Keratinocyte (primary cell): ENCODE measurements around the gene SLC25A1. TPM values are rescaled to one million over a fixed set of nuclear protein-coding genes. Genes with fewer than 3 reads are reported as not detected.

ENCODE experiments used
- DNase-seq: peaks from one replicate; pipeline ENCODE4 v3.0.0-alpha.2; 2011; ENCODE audit warnings: low read depth, missing footprints, low spot score
- FAIRE-seq: peaks from 2 replicates; lab custom pipeline; 2011; peaks lifted over from hg19 to GRCh38; lab: Jason Lieb, UNC
- H2AFZ ChIP-seq: 2 replicates; pipeline ENCODE4 v1.6.0; 2012; ENCODE audit warnings: low read length, control low read depth, inconsistent platforms; ENCODE audit not compliant: control insufficient read depth
- H3K27ac ChIP-seq: 2 replicates; pipeline ENCODE4 v1.5.1; 2011; ENCODE audit warnings: low read length; ENCODE audit not compliant: control insufficient read depth, insufficient read depth
- H3K27me3 ChIP-seq: 3 replicates; pipeline ENCODE4 v1.6.0; 2011; ENCODE audit warnings: low read length; ENCODE audit not compliant: control insufficient read depth, insufficient read depth; ENCODE audit errors: extremely low read depth
- H3K36me3 ChIP-seq, 2 experiments: 2 replicates in 1 of 2; 3 replicates in 1 of 2; pipeline ENCODE4 v1.5.1; 2011; ENCODE audit warnings: low read length in 2 of 2, mild to moderate bottlenecking in 1 of 2; ENCODE audit not compliant: control insufficient read depth in 2 of 2, insufficient read depth in 2 of 2; ENCODE audit errors: extremely low read depth in 1 of 2
- H3K4me1 ChIP-seq: 3 replicates; pipeline ENCODE4 v1.5.1; 2011; ENCODE audit warnings: low read length; ENCODE audit not compliant: control insufficient read depth, insufficient read depth; ENCODE audit errors: extremely low read depth
- H3K4me2 ChIP-seq: 3 replicates; pipeline ENCODE4 v1.6.0; 2011; ENCODE audit warnings: low read depth, low read length; ENCODE audit not compliant: control insufficient read depth, insufficient read depth; ENCODE audit errors: extremely low read depth
- H3K4me3 ChIP-seq, 3 experiments: fragments of 200-600 bp in 1 of 3; sonication (generic) in 1 of 3; 2 replicates in 2 of 3; 3 replicates in 1 of 3; pipeline ENCODE4 v1.5.1; 2011 to 2016; ENCODE audit warnings: low read length in 3 of 3, mild to moderate bottlenecking in 3 of 3, control low read depth in 2 of 3, inconsistent platforms in 1 of 3, low read depth in 1 of 3, mixed read lengths in 1 of 3, mixed run types in 1 of 3, moderate library complexity in 1 of 3; ENCODE audit not compliant: control insufficient read depth in 2 of 3, insufficient read depth in 2 of 3; ENCODE audit errors: extremely low read depth in 1 of 3
- H3K79me2 ChIP-seq: 2 replicates; pipeline ENCODE4 v1.6.0; 2012; ENCODE audit warnings: low read length; ENCODE audit not compliant: control insufficient read depth, insufficient read depth
- H3K9ac ChIP-seq: 3 replicates; pipeline ENCODE4 v1.6.0; 2011; ENCODE audit warnings: low read length; ENCODE audit not compliant: control insufficient read depth, insufficient read depth; ENCODE audit errors: extremely low read depth
- H3K9me1 ChIP-seq: 3 replicates; pipeline ENCODE4 v1.6.0; 2011; ENCODE audit warnings: low read length; ENCODE audit not compliant: control insufficient read depth, insufficient read depth; ENCODE audit errors: extremely low read depth
- H3K9me3 ChIP-seq: 2 replicates; pipeline ENCODE4 v1.5.1; 2012; ENCODE audit warnings: low read depth, low read length; ENCODE audit not compliant: control insufficient read depth
- H4K20me1 ChIP-seq: 3 replicates; pipeline ENCODE4 v1.6.0; 2011; ENCODE audit warnings: low read length; ENCODE audit not compliant: control insufficient read depth, insufficient read depth; ENCODE audit errors: extremely low read depth
- CTCF ChIP-seq, 3 experiments: IDR thresholded peaks in 1 of 3; conservative IDR thresholded peaks in 1 of 3; optimal IDR thresholded peaks in 1 of 3; 2 replicates in 2 of 3; 3 replicates in 1 of 3; pipeline versions ENCODE3 to v1.5.1; 2011; ENCODE audit warnings: low read length in 3 of 3, mild to moderate bottlenecking in 3 of 3, moderate library complexity in 2 of 3, control low read depth in 1 of 3, inconsistent platforms in 1 of 3; ENCODE audit not compliant: insufficient read depth in 2 of 3; ENCODE audit errors: extremely low read depth in 1 of 3
- EZH2 ChIP-seq: IDR thresholded peaks from one replicate; pipeline ENCODE4 v1.6.1; 2012; ENCODE audit warnings: inconsistent platforms, mild to moderate bottlenecking, low read length, moderate library complexity
- dilution Hi-C: fragments of 300-500 bp; cut with MboI; formaldehyde crosslinking; loops from one replicate; pipeline ENCODE4 v1.7.0; 2020; ENCODE audit warnings: low sequenced_read_pairs; ENCODE audit not compliant: extremely low pct_ligation_motif_present
- polyA plus RNA-seq, 5 experiments: library from polyadenylated mRNA; depleted of rRNA in 3 of 5; stranded (reverse) in 3 of 5; stranded (forward) in 1 of 5; unstranded in 1 of 5; fragments of >200 nt; gene quantifications; 1 replicate in 1 of 5; 2 replicates in 3 of 5; 3 replicates in 1 of 5; pipeline versions ENCODE4 v1.2.1 to v1.2.3, GENCODE V29; 2011 to 2012; ENCODE audit warnings: missing spikeins in 2 of 5, low read depth in 1 of 5, low replicate concordance in 1 of 5

SLC25A1 gene
- polyA plus RNA-seq, 1 donor (not counting 4 experiments of a cell fraction or from before 2014, with no cell fraction given), result 27.7 TPM

- H4K20me1 ChIP-seq, result no peaks in the 10 kb centered on the region
- H3K9ac ChIP-seq, result no peak overlapping the region
- no peak for TF ChIP-seq CTCF (optimal IDR thresholded peaks at IDR 0.05 in 1 of 3, IDR thresholded peaks at IDR 0.05 in 1 of 3, conservative IDR thresholded peaks at IDR 0.05 in 1 of 3; ENCODE audit: extremely low read depth in 1 of 3, insufficient read depth in 2 of 3, low read length in 3 of 3)
- TF ChIP-seq EZH2, result no peak
- H3K27ac ChIP-seq, result no peak overlapping the region
- DNase-seq, result no peak
- no peaks in the 10 kb centered on the region for H3K9me1 ChIP-seq
- H3K4me2 ChIP-seq, result no peak overlapping the region
- no peaks in the 10 kb centered on the region for H3K27me3 ChIP-seq
- no peaks in the 10 kb centered on the region for H3K4me1 ChIP-seq
- no peak for FAIRE-seq
- H3K4me3 ChIP-seq, result no peak overlapping the region
- H3K79me2 ChIP-seq, result no peaks in the 10 kb centered on the region
- no peak overlapping the region for H2AFZ ChIP-seq
- dilution Hi-C loops, result no loop called here
- no peaks in the 10 kb centered on the region for H3K9me3 ChIP-seq
- peaks cover 18 to 35% of the 10 kb centered on the region in 2 experiments for H3K36me3 ChIP-seq
These were observed 45.1 kb upstream of the SLC25A1 start for GRCh38 chr22:19223617-19224016.

GRCh38 chr22:19223110-19223509 lies 44.6 kb upstream of the SLC25A1 start:
- no peak overlapping the region for H2AFZ ChIP-seq
- FAIRE-seq, result no peak
- H3K4me3 ChIP-seq, result no peak overlapping the region
- peaks cover 19 to 36% of the 10 kb centered on the region in 2 experiments for H3K36me3 ChIP-seq
- no peak overlapping the region for H3K9ac ChIP-seq
- H3K9me3 ChIP-seq, result no peaks in the 10 kb centered on the region
- H4K20me1 ChIP-seq, result no peaks in the 10 kb centered on the region
- no peak overlapping the region for H3K27ac ChIP-seq
- TF ChIP-seq EZH2 (no peak), CTCF (optimal IDR thresholded peaks at IDR 0.05 in 1 of 3, IDR thresholded peaks at IDR 0.05 in 1 of 3, conservative IDR thresholded peaks at IDR 0.05 in 1 of 3; ENCODE audit: extremely low read depth in 1 of 3, insufficient read depth in 2 of 3, low read length in 3 of 3) (no peak)
- dilution Hi-C loops, result no loop called here
- H3K4me2 ChIP-seq, result no peak overlapping the region
- no peaks in the 10 kb centered on the region for H3K9me1 ChIP-seq
- no peak for DNase-seq
- no peaks in the 10 kb centered on the region for H3K27me3 ChIP-seq
- H3K79me2 ChIP-seq, result no peaks in the 10 kb centered on the region
- H3K4me1 ChIP-seq, result no peaks in the 10 kb centered on the region
